Stimulated activated naive CD8-positive, alpha-beta T cell treated with anti-CD3 and anti-CD28 coated beads, Interleukin-15, Interleukin-2, amounts not matched to agents 100 ng/mL and 50 ng/mL, for 24 hours (primary cell): ENCODE measurements around the gene DLGAP3.

Experiments used
- H3K27ac Mint-ChIP-seq: one replicate; pipeline ENCODE4 v1.8.0; 2021; ENCODE audit warnings: mild to moderate bottlenecking, mixed read lengths
- H3K27me3 Mint-ChIP-seq: one replicate; pipeline ENCODE4 v1.8.0; 2021; ENCODE audit warnings: mixed read lengths
- H3K36me3 Mint-ChIP-seq: one replicate; pipeline ENCODE4 v1.8.0; 2021; ENCODE audit warnings: low read depth, mixed read lengths
- H3K4me1 Mint-ChIP-seq: one replicate; pipeline ENCODE4 v1.8.0; 2021; ENCODE audit warnings: low read depth, mixed read lengths
- H3K4me3 Mint-ChIP-seq: one replicate; pipeline ENCODE4 v1.8.0; 2021; ENCODE audit warnings: mild to moderate bottlenecking, mixed read lengths
- H3K9me3 Mint-ChIP-seq: one replicate; pipeline ENCODE4 v1.8.0; 2021; ENCODE audit warnings: mixed read lengths

DLGAP3 gene

DNA sequence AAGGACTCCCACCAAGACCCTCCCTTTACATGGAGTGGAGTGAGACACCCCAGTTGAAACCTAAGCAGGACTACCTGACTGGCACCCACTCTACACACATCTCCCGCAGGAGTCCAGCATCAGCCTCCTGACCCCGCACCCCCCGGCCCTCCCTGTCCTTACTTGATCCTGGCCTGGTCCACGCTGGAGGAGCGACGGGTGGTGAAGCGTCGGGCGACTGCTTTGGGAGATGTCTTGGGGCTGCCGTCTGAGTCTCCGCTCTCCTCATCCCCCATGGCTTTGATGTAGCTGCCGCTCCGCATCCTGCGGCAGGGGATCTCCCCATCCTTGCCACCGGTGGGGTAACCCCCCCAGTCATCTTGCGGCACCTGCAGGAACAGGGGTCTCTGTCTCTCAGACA, 29.5 kb downstream of the DLGAP3 start:
- Mint-ChIP-seq H3K36me3 (no peaks in the 10 kb centered on the region), H3K9me3 (no peaks in the 10 kb centered on the region), H3K4me3 (no peak overlapping the region), H3K27me3 (peaks cover 6% of the 10 kb centered on the region), H3K4me1 (no peaks in the 10 kb centered on the region), H3K27ac (no peak overlapping the region)

DNA sequence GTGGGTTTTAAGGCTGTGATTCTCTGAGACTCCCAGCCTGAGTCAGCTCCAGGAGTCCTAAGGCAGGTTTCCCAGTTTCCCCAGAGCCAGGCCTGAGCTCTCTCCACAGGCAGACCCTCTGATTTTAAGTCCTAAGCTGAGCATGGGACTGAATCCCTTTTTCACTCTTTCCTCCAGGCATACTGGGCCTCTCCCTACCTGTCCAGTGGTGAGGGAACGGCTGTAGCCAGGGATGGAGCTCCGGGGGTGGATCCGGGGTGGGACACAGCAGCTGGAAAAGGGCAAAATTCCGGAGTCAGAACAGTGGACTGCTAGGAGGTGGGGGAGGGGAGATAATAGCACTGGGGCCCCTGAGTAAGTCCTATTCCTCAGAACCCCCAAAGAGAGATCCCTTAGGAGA, 30.0 kb downstream of the DLGAP3 start:
- Mint-ChIP-seq H3K36me3 (no peaks in the 10 kb centered on the region), H3K9me3 (no peaks in the 10 kb centered on the region), H3K27me3 (peaks cover 6% of the 10 kb centered on the region)

DNA sequence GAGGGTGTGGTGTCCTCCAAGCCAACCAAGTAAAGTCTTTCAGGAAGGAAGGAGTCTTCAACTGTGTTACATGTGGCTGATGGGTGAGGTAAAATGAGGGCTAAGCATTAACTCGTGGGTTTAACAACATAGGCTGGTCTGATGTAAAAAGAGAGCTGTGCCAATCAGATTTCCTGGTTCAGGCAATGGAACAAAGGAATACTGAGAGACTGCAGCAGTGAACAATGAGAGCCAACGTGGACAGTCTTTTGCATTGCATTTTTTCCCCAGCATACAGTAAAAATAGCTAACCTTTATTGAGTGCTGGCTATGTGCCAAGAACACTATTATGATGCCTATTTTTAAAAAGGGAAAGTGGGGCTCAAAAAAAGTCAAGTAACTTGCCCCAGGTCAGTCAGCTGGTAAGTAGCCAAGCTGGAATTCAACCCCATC, 31.1 kb downstream of the DLGAP3 start:
- Mint-ChIP-seq H3K9me3 (no peaks in the 10 kb centered on the region), H3K27ac (no peak overlapping the region), H3K27me3 (peaks cover 6% of the 10 kb centered on the region), H3K4me3 (no peak overlapping the region), H3K36me3 (no peaks in the 10 kb centered on the region), H3K4me1 (no peaks in the 10 kb centered on the region)

More for the DNA sequence above, 30.0 kb downstream of the DLGAP3 start:
- Mint-ChIP-seq H3K27ac (no peak overlapping the region), H3K4me1 (no peaks in the 10 kb centered on the region), H3K4me3 (no peak overlapping the region)

DNA sequence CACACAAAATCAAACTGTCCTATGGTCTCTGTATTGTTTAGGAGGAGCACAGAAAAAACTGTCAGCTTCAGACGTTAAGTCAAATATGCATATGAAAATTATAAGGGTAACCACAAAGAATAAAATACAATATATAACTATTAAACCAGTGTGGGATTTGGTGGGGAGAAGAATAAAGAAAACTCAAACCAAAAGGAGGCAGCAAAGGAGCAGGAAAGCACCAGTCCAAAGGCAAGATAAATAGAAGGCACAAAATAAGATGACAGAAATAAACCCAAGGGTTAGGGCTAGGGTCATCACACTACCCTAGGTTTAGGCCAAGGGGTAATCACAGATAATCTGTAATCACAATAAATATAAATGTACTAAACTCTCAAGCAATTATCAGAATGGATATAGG, 32.8 kb downstream of the DLGAP3 start:
- Mint-ChIP-seq H3K27ac (no peak overlapping the region), H3K9me3 (peaks cover 10% of the 10 kb centered on the region), H3K4me1 (no peaks in the 10 kb centered on the region)

DNA sequence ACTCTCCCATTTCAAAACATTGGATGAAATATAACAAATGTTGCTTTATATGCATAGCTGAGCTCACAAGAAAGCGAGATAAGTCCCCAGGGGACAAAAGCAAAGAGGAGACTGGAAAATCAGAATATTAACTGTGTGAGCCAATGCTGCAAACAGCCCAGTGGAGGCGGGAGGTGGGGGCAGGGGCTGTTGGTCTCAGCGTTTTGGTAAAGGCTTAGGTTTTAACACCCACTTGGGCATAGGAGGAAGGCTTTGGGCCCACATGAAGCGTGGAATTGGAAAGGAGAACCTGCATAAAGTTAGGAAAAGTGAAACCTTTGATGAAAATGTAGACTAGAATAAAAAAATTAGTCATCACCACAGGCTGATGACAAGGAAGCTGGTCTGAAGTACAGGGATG, 39.7 kb downstream of the DLGAP3 start:
- H3K27ac Mint-ChIP-seq: no peak overlapping the region
- no peak overlapping the region for H3K4me3 Mint-ChIP-seq
- peaks cover 12% of the 10 kb centered on the region for H3K9me3 Mint-ChIP-seq
- H3K36me3 Mint-ChIP-seq: peaks cover 14% of the 10 kb centered on the region
- H3K4me1 Mint-ChIP-seq: peaks cover 4% of the 10 kb centered on the region
- peaks cover 35% of the 10 kb centered on the region for H3K27me3 Mint-ChIP-seq

More for the DNA sequence above, 32.8 kb downstream of the DLGAP3 start:
- Mint-ChIP-seq H3K27me3 (peaks cover 2% of the 10 kb centered on the region), H3K4me3 (no peak overlapping the region), H3K36me3 (peaks cover 12% of the 10 kb centered on the region)

DNA sequence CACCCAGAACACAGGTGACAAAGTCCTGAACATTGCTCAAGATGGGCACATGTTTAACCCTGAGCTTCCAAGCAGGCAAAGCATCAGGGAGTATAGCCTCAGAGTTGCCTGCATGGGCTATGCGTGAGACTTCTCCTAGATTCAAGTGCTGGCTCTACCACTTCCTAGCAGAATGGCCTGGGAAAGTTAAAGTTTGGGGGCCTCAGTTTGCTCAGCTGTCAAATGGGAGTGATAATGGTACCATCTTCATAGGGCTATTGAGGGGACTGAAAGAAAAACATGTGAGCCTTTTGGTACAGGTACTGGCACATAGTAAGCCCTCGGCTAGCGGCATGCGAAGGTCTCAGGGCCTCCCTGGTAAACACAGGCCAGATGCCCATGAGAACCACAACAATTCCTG, 41.9 kb downstream of the DLGAP3 start:
- H3K4me3 Mint-ChIP-seq: no peak overlapping the region
- peaks cover 4% of the 10 kb centered on the region for H3K4me1 Mint-ChIP-seq
- no peak overlapping the region for H3K27ac Mint-ChIP-seq
- peaks cover 12% of the 10 kb centered on the region for H3K9me3 Mint-ChIP-seq
- peaks cover 12% of the 10 kb centered on the region for H3K36me3 Mint-ChIP-seq
- peaks cover 51% of the 10 kb centered on the region for H3K27me3 Mint-ChIP-seq

DNA sequence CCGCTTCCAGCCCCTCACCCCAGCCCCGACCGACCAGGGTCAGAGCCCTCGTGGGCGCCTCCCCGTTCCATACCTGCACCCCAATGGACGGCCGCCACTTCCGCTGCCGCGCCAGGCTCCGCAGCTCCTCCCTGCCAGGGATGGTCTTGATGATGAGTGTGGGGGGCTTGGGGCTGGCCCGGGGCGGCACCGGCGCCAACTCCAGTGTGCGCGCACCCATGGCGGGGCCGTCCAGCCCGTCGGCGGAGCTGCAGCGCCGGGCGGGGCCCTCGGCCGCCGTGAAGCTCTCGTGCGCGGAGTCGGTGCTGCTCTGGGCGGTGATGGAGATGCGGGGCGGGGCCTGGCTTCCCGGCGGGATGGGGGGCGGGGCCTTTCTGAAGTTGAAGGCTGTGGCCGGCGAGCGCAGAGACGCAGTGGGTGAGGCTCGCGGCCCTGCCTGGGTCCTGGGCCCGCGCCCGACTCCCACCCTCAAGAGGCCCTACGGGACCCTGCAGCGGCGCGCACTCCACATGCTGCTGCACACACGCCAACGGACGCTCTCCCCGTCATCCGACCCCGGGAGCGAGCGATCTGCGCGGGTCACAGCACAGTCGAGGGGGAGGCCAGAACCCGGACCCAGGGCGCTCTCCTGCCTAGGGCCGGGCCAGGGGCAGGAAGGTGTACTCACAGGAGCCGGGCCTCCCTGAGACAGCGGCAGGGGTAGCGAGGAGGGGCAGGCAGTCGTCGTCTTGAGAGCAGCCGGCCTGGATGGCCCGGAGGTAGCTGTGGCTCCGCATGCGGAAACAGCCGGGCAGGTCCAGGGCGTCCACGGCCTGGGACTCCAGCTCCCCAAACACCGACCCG, 43.8 kb downstream of the DLGAP3 start:
- Mint-ChIP-seq H3K36me3 (no peaks in the 10 kb centered on the region), H3K9me3 (no peaks in the 10 kb centered on the region), H3K27ac (no peak overlapping the region), H3K4me1 (peaks cover 4% of the 10 kb centered on the region), H3K4me3 (peak overlapping the region; percentile 53), H3K27me3 (peaks cover 57% of the 10 kb centered on the region)

DNA sequence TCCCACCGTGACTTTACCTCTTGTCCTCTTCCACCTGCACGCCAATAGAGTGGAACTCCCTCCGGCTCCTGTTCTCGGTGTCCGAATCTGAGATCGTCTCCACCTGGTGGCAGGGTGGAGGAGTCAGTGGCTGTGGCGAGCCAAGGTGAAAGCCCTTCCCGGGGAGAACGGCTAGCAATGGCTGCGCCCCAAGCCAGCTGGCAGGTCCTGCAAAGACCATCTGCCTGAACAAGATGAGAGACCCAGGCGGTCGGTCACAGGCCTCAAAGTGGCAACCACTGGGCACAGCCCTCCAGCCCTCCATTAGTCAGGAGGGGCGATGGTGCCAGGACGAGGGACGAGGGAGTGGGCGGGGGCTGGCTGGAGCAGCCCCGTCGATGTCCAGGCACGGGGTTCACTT, 44.5 kb downstream of the DLGAP3 start:
- H3K4me3 Mint-ChIP-seq: peak overlapping the region; percentile 65
- no peaks in the 10 kb centered on the region for H3K36me3 Mint-ChIP-seq
- peaks cover 4% of the 10 kb centered on the region for H3K4me1 Mint-ChIP-seq
- no peak overlapping the region for H3K27ac Mint-ChIP-seq
- peaks cover 55% of the 10 kb centered on the region for H3K27me3 Mint-ChIP-seq
- H3K9me3 Mint-ChIP-seq: no peaks in the 10 kb centered on the region

DNA sequence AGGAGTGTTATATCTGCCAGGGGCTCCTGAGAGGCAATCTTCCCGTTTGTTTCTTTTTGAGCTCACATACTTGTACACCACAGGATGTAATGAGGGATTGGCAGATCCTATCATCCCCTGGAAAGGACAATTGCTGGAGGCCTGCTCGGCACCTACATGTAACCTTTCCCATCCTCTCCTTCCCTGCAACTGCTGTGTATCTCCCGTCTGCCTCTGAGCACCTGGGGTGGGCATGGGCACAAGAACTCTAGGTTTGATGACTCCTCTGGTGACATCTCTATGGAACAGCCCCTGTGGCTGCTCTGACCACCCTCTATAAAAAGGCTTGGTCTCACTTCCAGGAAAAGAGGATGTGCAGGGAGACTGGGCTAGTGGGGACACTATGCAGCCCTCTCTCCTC, 44.9 kb downstream of the DLGAP3 start:
- Mint-ChIP-seq H3K27me3 (peaks cover 56% of the 10 kb centered on the region), H3K9me3 (no peaks in the 10 kb centered on the region), H3K36me3 (no peaks in the 10 kb centered on the region), H3K4me1 (peaks cover 4% of the 10 kb centered on the region), H3K4me3 (peak overlapping the region; percentile 65), H3K27ac (no peak overlapping the region)

DNA sequence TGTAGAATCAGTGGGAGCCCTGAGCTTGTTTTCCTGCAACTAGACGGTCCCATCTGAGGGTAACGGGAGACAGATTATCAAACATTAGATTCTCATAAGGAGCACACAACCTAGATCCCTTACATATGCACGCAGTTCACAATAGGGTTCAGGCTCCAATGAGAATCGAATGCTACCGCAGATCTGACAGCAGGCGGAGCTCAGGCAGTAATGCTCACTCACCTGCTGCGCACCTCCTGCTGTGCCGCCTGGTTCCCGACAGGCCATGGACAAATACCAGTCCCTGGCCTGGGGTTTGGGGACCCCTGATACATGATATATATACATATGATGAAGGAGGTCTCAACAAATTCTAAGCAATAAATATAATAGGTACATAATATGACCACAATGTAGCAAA, 50.2 kb downstream of the DLGAP3 start:
- no peak overlapping the region for H3K27ac Mint-ChIP-seq
- no peaks in the 10 kb centered on the region for H3K4me1 Mint-ChIP-seq
- no peaks in the 10 kb centered on the region for H3K9me3 Mint-ChIP-seq
- H3K36me3 Mint-ChIP-seq: no peaks in the 10 kb centered on the region
- peaks cover 45% of the 10 kb centered on the region for H3K27me3 Mint-ChIP-seq
- no peak overlapping the region for H3K4me3 Mint-ChIP-seq

DNA sequence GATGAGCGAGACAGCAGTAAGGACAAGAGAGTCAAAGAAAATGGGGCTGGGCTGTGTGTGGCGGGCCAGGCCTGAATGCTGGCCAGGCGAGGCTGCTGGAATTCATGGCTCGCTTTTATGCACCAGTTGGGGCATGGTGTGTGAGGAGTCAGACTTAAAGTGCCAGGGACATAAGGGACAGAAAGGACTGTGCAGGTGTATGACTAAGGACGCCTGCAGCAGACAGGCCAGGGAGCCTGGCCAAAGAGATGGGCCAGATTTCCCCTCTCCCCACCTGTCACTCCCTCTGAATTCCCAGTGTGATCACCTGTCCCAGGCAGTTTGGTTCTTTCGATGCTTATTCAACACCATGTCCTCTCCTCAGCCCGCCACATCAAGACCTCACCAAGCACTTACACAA, 53.0 kb downstream of the DLGAP3 start:
- Mint-ChIP-seq H3K4me1 (peaks cover 3% of the 10 kb centered on the region), H3K9me3 (no peaks in the 10 kb centered on the region), H3K27me3 (peaks cover 44% of the 10 kb centered on the region), H3K4me3 (no peak overlapping the region), H3K36me3 (no peaks in the 10 kb centered on the region), H3K27ac (no peak overlapping the region)

DNA sequence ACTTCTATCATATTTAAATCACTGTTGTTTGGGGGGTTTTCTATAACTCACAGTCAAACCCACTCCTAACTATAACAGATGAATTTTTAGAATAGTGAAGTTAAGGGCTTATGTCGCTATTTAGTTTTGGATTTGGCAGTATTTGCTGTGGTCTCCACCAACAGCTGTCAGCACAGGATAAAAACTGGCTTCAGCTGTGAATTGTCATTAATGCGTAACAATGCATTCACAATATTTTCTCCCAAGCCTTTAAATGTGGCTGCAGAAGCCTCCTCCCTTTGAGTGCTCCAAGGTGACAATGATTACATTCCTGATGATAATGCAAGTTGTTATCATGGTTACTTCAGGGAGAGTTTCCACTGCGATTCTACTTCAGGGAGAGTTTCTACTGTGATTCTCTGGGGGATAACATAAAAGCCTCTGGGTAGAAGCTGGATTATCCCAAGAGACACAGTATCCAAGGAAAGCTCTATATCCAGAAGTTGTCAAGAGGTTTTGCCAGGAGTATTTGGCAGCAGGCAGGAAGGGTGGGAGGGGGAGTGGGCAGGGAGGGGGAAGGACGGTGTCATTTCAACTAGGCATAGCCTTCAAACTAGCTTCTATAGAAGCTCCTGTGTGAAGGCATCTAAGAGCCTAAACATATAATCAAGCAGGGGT, 55.0 kb downstream of the DLGAP3 start:
- H3K27me3 Mint-ChIP-seq: peaks cover 42% of the 10 kb centered on the region
- H3K27ac Mint-ChIP-seq: no peak overlapping the region

DNA sequence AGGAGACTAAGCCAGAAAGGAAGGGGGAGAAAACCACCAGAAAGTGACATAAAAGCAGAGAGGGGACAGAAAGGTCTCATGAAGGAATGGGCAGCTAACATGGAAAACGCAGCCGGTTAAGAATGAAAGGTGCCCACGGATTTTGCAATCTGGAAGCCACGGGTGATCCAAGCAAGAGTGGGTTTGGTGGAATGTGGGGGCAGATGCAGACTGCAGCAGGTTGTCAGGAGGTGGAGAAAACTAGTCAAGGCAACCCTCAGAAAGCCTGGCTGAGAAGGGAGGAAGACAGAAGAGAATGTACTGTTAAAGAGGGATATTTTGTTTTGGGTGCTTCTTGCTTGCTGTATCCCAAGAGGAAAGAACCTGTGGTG, 57.3 kb downstream of the DLGAP3 start:
- Mint-ChIP-seq H3K27ac (no peak overlapping the region), H3K9me3 (no peaks in the 10 kb centered on the region), H3K36me3 (no peaks in the 10 kb centered on the region), H3K4me3 (no peak overlapping the region), H3K27me3 (peaks cover 37% of the 10 kb centered on the region), H3K4me1 (peaks cover 9% of the 10 kb centered on the region)

More for the DNA sequence above, 55.0 kb downstream of the DLGAP3 start:
- no peaks in the 10 kb centered on the region for H3K9me3 Mint-ChIP-seq
- peaks cover 9% of the 10 kb centered on the region for H3K4me1 Mint-ChIP-seq
- H3K4me3 Mint-ChIP-seq: no peak overlapping the region
- H3K36me3 Mint-ChIP-seq: no peaks in the 10 kb centered on the region

DNA sequence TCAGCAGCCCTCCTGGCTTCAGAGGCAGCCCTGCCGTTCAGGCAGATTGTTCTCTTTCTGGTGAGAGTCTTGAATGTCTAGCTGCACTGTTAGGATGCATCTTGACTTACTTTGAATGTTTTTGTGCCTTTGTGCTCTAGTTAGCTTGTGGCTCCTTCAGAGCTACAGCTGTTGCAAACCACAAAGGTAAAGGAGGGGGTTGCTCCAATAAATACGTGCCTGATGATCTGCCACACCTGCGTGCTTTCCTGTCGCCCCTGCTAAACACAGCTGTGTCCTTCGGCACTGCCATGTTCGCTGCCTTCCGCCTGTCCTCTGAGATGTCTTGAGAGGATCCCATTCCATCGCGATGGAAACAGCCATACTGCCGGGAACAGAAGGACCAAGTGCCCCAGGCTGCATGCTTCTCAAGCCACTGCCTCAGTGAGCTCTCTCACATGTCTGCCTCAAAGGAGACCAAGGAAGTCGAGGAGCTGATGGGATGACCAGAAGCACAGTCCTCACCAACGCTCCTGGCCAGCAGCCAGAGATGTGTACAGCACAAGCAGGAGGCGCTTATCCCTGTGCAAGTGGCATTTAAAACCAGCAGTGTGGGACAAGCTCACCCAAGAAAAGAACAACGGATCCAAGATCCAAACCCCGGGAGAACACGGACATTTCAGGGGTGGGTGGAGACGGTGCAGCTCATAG, 57.9 kb downstream of the DLGAP3 start:
- no peaks in the 10 kb centered on the region for H3K36me3 Mint-ChIP-seq
- H3K4me3 Mint-ChIP-seq: no peak overlapping the region
- H3K9me3 Mint-ChIP-seq: no peaks in the 10 kb centered on the region
- H3K4me1 Mint-ChIP-seq: peaks cover 9% of the 10 kb centered on the region
- no peak overlapping the region for H3K27ac Mint-ChIP-seq
- peaks cover 31% of the 10 kb centered on the region for H3K27me3 Mint-ChIP-seq

DNA sequence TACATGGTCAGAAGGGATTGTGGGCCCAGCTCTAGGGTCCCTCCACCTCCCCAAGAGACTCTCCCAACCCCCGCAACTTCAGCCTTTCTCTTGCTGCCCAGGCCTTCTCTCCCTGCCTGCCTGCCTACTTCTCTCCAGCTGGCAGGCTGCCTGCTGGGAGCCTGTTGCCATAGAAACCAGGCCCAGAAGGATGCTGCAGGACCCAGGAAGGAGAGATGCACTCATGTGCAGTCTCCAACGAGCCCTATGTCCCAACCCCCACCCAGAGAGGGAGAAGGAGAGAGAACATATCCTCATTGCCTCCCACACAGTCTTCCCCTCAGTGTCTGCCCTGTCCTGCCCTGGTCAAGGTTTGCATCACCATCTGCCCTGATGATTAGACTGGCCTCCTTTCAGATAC, 59.1 kb downstream of the DLGAP3 start:
- Mint-ChIP-seq H3K4me1 (peaks cover 9% of the 10 kb centered on the region), H3K27ac (no peak overlapping the region), H3K9me3 (no peaks in the 10 kb centered on the region), H3K4me3 (no peak overlapping the region), H3K27me3 (peaks cover 19% of the 10 kb centered on the region), H3K36me3 (no peaks in the 10 kb centered on the region)
